Measurements from ENCODE around the gene NEMP1.

- TF ChIP-seq CTCF (IDR thresholded peaks at IDR 0.05; ENCODE audit: poor library complexity, severe bottlenecking) (no peak), POLR2AphosphoS5 (IDR thresholded peaks at IDR 0.05) (no peak), EZH2 (IDR thresholded peaks at IDR 0.05; ENCODE audit: borderline replicate concordance, insufficient read depth, low read length, poor library complexity, severe bottlenecking) (no peak), EP300 (conservative IDR thresholded peaks at IDR 0.05; ENCODE audit: poor library complexity, severe bottlenecking) (no peak), TAF1 (IDR thresholded peaks at IDR 0.05; ENCODE audit: low read depth) (no peak), REST (IDR thresholded peaks at IDR 0.05; ENCODE audit: borderline replicate concordance) (no peak), SMC3 (conservative IDR thresholded peaks at IDR 0.05; ENCODE audit: poor library complexity) (no peak), MXI1 (conservative IDR thresholded peaks at IDR 0.05; ENCODE audit: poor library complexity, severe bottlenecking) (no peak)
These were observed 37.8 kb downstream of the NEMP1 start for GRCh38 chr12:57040750-57041149.
